Sigmoid colon (tissue), 4 donors: Measurements from ENCODE around the gene PLEKHA7.

ENCODE experiments used
- POLR2A ChIP-seq, 2 donors: fragments of 450-650 bp; IDR thresholded peaks; one replicate each; pipeline ENCODE4 v1.6.1; 2016; ENCODE audit warnings: antibody characterized with exemption in 2 of 2, mild to moderate bottlenecking in 2 of 2, moderate library complexity in 2 of 2
- POLR2AphosphoS5 ChIP-seq, 4 donors: sonication (generic); formaldehyde crosslinking; IDR thresholded peaks; one replicate each; pipeline ENCODE4 v1.6.1; 2017; ENCODE audit warnings: antibody characterized with exemption in 4 of 4
- TF ChIP-seq, protein P1 (sequence below), 4 experiments: fragments of 450-650 bp in 3 of 4; fragments of 200-600 bp in 1 of 4; IDR thresholded peaks; one replicate each; pipeline ENCODE4 v1.5.1; 2016 to 2019; ENCODE audit warnings: antibody characterized with exemption in 4 of 4, mild to moderate bottlenecking in 3 of 4, moderate library complexity in 2 of 4

DNA sequence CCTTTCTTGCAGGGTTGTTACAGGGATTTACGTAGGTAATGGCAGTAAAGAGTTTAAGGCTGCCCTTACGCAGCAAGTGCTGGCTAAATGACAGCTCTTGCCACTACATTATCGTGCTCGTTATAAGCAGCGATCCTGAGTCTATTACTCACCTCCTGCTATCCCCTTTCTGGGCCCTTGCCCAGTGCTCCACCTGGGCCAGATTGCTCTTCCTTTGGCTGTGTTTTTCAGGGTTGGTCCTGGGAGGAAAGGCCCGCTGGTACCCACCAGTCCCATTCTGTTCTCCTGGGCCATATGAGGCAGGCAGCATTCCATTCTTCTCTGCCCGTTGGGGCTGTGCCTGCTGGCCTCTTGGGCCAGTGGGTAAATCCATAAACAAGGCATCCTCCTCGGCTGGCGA lies 188.2 kb downstream of the PLEKHA7 start:
- TF ChIP-seq, protein P1, sequence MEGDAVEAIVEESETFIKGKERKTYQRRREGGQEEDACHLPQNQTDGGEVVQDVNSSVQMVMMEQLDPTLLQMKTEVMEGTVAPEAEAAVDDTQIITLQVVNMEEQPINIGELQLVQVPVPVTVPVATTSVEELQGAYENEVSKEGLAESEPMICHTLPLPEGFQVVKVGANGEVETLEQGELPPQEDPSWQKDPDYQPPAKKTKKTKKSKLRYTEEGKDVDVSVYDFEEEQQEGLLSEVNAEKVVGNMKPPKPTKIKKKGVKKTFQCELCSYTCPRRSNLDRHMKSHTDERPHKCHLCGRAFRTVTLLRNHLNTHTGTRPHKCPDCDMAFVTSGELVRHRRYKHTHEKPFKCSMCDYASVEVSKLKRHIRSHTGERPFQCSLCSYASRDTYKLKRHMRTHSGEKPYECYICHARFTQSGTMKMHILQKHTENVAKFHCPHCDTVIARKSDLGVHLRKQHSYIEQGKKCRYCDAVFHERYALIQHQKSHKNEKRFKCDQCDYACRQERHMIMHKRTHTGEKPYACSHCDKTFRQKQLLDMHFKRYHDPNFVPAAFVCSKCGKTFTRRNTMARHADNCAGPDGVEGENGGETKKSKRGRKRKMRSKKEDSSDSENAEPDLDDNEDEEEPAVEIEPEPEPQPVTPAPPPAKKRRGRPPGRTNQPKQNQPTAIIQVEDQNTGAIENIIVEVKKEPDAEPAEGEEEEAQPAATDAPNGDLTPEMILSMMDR (IDR thresholded peaks at IDR 0.05) = no peak
- TF ChIP-seq POLR2AphosphoS5 (IDR thresholded peaks at IDR 0.05) = no peak
- TF ChIP-seq POLR2A (IDR thresholded peaks at IDR 0.05) = no peak
